Embryonic facial prominence (tissue), 1 donor: ENCODE data around the gene MPP4.
A peak's percentile ranks its signal among the peaks of the same experiment; 100 is the strongest.
"Not testable (repeated sequence)": the region's sequence is repeated elsewhere in the genome, so short reads cannot be mapped to it uniquely, and the experiment has no call there.

Experiments
- DNase-seq: peaks from one replicate; pipeline ENCODE4 v3.0.0-alpha.2; 2016; ENCODE audit errors: extremely low spot score

MPP4 gene

DNA sequence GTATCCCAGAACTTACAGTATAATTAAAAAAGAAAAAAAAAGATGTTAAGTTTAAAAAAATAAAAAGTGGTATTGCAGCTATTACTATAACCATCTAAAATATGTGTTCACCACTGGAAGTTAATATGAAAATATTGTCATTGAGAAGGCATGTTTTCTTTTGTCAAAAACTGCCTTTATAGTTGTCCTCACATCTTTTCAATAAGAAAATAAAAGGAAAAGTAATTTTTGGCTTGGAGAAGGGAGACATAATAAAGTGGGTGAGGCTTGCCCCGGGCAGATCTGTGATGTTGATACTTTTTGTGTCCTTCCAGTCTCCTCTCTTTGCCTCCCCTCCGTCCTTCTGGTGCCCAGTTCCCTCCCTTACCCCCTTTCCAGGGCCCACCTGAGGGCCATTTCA, 24.9 kb downstream of the MPP4 start:
- no peak for DNase-seq

DNA sequence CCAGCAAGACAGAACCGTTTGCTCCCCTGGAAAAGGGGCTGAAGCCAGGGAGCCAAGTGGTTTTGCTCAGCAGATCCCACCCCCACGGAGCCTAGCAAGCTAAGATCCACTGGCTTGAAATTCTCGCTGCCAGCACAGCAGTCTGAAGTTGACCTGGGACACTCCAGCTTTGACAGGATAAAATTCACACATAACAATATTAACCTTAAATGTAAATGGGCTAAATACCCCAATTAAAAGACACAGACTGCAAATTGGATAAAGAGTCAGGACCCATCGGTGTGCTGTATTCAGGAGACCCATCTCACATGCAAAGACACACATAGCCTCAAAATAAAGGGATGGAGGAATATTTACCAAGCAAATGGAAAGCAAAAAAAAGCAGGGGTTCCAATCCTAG, 27.2 kb downstream of the MPP4 start:
- DNase-seq, result not testable (repeated sequence)

GRCh38 chr2:201669865-201670264, 28.6 kb downstream of the MPP4 start:
- DNase-seq, result no peak

DNA sequence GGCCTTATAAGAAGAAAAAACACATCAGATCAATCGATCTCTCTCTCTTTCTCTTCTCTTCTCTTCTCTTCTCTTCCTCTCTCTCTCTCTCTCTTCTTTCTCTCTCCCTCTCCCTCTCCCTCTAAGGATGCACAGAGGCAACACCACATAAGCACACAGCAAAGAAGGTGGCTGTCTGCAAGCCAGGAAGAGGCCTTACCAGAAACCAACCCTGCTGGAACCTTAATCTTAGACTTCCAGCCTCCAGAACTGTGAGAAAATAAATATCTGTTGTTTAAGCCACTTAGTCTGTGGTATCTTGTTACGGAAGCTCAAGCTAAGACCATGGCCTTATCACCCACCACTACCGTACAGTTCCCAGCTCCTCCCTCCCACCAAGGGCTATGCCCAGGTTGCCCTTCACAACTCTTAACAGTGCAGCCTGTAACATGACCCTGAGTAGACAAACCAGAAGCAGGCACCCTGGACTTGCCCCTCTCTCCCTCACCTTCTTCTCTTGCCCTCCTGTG, 30.0 kb downstream of the MPP4 start:
- no peak for DNase-seq

DNA sequence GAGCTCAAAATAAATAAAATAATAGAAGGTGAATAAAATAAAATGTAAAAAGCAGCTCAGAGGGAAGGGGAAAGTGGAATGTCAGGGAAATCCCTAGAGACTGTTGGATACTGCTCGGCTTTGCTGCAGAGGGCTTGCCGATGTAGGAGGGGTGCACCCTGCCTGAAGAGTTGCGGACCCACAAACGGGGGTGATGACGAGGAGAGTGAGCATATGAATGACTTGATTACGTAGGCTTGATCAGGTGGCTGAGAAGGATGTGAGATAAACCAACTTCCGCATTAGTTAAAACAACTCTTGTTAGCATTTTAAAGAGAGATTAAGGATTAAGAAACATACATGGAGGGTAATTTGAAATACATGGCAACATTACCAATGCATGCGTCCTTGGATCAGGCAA, 34.1 kb downstream of the MPP4 start:
- DNase-seq, result no peak

DNA sequence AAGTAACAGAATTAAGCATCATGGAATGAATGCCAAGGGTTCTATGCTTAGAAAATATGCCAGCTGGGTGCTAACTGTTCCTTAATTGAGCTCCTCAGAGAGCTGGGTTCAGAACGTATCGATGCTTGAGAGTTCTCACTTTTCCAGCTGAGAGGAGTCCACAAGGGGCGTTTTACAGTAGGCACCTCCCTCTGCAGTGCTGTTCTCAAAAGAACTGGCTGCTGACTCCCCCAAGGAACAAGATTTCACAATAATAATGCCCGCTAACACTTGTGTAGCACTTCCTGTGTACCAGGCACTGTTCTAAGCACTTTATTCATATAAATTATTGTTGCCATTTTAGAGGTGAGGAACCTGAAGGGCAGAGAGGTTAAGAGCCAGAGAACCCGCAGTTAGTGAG, 37.1 kb downstream of the MPP4 start:
- DNase-seq, result no peak

- no peak for DNase-seq
Observed at GRCh38 chr2:201660293-201660895, 38.0 kb downstream of the MPP4 start.

GRCh38 chr2:201656740-201657139, 41.7 kb downstream of the MPP4 start:
- DNase-seq, result no peak

- DNase-seq, result no peak
Observed at GRCh38 chr2:201656102-201656501, 42.3 kb downstream of the MPP4 start.

DNA sequence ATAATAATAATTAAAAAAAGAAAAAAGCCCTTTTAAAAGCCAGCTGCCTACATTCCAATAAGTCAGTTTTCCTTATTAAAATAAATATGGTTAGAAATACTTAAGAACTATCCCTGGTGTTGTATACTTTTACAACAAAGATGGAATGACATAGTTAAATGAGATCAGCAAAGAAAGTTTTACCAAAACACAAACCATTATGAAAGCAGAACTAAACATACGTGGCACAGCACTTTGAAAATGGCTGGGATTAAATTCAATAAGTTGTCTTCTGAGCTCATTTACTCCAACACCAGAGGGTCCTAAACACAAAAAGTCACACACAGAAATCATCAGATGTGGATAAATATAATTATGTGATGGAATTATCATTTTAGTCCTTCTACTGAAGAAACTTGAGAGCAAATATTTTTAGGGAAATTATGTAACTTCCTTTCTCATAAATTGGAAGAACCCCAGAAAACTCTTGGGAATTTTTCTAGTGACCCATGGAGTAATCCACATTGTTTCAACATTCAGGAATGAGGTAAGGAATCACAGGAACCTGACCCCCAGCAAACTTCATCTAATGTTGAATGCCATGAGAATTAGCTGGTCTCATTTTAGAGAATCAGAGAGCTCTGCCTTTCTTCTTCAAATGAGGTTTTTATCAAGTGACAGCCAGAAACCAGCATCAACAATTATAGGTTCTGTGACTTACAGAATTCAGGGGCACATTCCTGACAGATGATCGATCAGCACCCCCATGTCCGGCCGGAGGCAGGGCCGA, 43.6 kb downstream of the MPP4 start:
- no peak for DNase-seq

DNA sequence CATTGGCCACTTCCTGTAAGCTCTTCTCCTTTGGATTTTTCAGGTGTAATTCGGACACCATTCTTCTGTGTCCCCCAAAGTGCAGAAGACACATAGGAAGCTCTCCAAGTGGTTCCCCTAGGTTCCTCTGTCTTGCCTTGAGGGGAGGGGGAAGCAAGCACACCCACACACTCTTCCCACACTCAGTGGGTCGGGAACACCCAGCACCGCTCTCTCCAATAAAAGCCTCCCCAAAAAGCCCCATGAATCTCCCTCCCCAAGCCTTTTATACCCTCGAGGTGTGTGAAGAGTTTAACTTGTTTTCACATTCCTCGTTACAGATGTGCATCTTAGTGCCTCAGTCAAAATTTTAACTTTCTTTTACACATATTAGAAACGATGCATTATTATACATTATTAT, 45.2 kb downstream of the MPP4 start:
- DNase-seq, result no peak

DNA sequence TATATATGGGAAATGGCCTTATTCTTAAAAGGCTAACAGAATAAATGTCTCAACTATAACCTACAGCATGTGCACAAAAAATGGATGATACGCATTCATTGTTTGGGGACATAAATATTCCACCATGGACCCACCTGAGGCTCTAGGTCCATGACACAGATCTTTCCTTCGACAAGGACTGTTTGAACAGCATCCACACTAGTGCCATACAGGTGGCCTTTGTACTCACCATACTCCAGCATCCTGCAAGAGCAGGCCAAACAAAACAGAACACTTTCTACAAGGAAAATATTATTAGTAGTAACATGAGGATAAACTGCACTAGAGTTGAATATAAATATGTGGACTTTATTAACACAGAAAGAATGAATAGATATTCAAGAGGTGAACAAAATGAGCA, 49.0 kb downstream of the MPP4 start:
- DNase-seq, result no peak

DNA sequence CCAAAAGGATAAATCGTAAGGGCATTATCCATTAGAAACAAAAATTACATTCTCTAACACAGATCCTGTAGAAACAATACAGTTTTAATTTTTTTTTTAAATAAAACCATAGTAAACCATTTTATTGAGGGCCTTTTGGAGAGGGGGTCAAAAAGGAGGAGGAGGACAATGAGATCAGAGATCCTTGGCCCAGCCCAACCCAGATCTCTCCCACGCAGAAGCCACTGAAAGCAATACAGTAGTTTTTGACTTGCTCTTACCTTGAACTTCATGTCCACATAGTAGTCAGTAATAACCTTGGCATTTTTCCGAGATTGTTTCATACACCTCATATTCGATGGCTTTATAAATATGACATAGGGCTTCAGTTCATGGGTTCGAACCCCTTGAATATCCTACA, 51.0 kb downstream of the MPP4 start:
- DNase-seq, result no peak

DNA sequence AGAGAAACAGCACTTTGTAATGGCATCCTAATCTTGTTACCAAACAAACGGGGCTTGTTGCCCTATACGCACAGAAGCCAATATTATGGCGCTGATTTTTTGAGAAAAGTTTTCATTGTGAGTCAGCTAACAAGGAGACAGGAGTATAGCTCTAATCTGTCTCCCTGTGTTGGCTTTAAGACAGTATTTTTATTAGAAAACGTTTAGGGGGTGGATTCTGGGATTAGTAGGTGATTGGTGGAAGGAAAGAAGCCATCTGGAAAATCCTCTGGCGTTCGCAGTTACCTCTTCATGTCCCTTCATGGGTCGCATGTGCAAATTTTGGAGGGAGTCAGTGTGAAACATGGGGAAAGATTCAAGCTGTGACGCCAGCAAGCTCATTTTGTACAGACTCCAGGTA, 54.4 kb downstream of the MPP4 start:
- no peak for DNase-seq

DNA sequence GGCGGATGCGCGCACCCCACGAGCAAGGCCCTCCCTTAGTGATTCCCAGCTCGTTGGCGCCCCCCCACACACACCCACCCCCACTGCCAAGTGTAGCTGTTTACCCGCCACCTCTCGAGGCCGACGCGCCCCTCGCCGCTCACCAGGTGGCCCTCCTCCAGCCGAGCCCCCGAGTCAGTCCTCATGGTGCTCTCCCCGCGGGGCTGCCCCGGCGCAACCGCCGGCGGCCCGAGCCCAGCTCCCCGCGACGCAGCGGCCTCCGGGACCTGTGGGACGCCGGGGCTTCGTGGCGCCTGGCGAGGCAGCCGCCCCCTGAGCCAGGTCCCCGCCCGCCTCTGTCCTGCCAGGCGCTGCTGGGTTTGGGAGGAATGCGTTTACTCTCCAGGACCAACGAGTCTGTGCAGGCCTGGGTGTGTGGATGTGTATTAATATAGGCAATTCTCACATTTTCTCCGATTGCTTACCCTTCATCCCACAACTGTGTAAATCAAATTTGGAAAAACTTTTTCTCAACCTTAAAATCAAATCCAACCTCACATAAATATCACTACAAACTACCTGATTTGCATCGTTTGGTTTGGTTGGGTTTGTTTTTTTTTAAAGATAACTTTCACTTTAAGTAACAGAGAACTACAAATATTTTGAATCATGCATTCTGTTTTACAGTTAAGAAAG, 55.1 kb downstream of the MPP4 start, which contains the start of gene TMEM237:
Gene TMEM237, minus strand, starts transcription at position 288 of the 675 bp plus-strand sequence. Its CDS starts 103 bp downstream, at position 185.
- DNase-seq, result no peak

DNA sequence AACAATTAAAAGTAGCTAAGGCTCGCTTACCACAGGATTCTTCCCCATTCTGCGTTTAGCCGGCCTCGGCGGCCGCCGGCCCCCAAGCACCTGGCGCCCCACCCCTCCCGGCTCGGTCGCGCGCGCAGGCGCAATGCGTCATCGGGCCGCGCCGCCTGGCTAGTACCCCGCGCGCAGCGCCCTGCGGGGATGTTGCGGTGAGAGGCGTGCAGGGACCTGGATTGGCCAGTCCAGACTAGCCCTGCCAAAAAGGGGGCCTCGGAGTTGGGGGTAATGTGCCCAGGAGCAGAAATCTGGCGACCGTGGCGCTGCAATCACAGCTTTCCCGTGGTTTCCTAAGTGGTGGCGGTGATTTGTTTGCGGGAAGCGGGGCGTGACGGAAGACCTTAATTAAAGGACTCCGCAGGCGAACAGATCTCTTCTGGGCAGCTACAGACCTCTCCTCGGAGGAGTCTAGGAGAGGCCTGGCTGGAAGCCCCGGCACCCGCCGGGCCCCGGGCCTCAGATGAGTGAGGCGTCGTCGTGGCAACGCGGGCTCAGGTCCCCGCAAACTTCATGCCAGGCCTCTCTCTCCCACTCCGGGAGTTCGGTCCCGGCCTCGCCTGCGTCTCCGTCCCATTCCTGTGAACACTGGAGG, 55.7 kb downstream of the MPP4 start:
- peak; percentile 70 for DNase-seq

- DNase-seq, result peak; percentile 14
Observed at GRCh38 chr2:201642086-201642578, 56.3 kb downstream of the MPP4 start.

DNA sequence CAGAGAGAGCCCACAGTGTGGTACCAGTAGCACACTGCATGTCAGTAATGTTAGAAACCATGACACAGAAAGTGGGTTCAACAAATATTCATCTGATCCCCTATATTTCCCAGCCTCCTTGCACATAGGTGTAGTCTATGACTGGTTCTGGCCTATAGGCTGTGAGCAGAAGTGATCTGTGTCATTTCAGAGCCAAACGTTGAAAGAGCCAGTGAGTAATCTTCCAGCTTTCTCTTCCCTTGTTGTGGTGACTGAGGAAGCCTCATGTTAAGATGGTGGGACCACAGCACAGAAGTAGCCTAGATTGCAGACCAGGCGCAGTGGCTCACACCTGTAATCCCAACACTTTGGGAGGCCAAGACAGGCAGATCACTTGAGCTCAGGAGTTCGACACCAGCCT, 59.2 kb downstream of the MPP4 start:
- no peak for DNase-seq

DNA sequence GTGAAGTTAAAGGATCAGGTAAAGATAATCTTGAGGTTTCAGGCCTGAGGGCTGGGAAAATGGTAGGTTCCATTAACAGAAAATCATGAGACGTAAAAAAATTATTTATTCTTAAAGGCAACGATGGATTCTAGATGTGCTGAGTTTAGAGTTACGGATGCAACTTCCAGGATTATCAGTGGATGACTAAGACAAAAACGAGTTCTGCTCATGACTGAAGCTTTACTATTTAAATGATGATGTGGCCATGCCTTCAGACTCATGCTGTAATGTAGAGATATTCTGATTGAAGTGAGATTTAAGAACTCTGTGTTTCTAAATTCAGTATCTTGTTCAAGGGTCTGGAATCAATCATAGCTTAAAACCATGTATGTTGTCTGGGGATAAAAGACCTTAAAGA, 60.1 kb downstream of the MPP4 start:
- DNase-seq, result no peak

DNA sequence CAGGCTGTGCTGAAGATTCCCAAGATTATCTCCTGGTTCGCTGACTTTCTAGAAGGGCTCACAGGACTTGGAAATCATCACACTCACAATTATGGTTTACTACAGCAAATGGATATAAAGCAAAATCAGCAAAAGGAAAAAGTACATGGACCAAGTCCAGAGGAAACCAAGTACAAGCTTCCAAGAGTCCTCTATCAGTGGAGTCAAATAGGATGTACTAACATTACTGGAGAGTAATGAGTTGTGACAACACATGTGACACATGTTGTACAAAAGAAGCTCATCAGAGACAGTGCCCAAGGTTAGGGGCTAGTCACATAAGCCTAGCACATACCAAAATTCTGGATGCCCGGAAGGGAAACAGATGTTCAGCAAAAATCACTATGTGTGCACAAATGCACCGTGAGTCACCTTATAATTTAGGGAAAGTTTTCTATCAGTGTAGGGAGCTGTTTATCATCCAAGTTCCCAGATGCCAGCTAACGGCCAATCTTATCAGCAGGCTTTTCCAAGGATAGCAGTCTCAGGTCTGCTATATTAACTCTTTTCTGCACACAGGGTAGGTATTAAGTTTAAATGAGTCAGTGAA, 64.7 kb downstream of the MPP4 start:
- no peak for DNase-seq

DNA sequence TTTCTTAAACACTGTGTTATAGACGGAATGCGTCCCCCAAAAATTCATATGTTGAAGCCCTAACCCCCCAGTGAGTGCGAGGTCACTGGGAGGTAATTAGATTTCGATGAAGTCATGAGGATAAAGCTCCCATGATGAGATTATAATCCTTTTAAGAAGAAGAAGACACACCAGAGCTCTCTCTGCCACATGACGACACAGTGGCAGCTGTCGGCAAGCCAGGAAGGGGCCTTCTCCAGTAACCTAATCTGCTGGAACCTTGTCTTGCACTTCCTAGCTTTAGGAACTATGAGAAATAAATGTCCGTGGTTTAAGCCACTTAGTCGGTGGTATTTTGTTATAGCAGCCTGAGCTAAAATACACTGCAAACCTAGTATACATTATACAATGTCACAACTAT, 67.4 kb downstream of the MPP4 start:
- no peak for DNase-seq

- DNase-seq, result no peak
Observed at GRCh38 chr2:201630577-201630976, 67.9 kb downstream of the MPP4 start.
